ENCODE data around the gene ITPRID2.

ITPRID2 gene

DNA sequence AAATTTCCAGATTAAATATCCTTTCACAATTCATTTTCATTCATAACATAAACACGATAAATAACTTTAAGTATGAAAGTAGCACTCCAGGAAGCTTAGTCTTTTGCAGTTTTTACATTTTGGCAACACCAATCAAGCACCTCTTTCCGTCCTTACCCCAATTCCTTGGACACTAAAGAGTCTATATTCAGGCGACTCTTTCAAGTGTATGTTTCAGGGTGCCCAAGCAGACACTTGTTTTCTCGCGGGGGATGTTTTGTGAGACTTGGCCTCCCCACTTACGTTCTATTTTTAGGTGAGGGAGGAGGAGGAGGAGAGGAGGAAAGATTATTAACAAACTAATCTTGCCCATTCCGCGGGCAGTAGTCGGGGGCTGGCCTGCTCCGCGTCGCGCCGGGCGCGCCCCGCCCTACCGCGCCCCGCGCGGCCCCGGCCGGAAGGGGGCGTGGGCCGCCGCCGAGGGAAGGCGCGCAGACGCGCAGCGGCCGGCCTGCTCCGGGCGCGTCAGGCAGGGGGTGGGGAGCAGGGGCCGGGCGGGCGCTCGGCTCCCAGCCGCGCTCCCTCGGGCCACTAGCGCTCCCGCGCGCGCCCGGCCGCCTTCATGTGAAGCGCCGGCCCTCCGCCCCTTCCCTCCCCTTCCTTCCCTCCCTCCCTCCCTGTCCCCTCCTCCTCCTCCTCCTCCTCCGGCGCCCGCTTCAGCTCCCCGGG is at the start of gene ITPRID2:
Gene ITPRID2 (plus strand): TSS at position 473 of the 708 bp plus-strand sequence. CDS start 337 bp downstream, outside the sequence.
- Histone ChIP-seq H3K9me3 (ENCODE audit: control insufficient read depth, insufficient read depth, low read length) (no peaks in the 10 kb centered on the region), H3K27me3 (ENCODE audit: control insufficient read depth, insufficient read depth, low read length) (peaks cover 25% of the 10 kb centered on the region), H3K4me3 (ENCODE audit: low read depth, low read length) (peak within 1 kb of the TSS; percentile 90), H3K9ac (ENCODE audit: low read depth, low read length) (peak within 1 kb of the TSS; percentile 74), H3K36me3 (ENCODE audit: control insufficient read depth, insufficient read depth, low read length) (no peaks in the 10 kb centered on the region), H3K4me1 (ENCODE audit: control insufficient read depth, insufficient read depth, low read length) (no peaks in the 10 kb centered on the region)

DNA sequence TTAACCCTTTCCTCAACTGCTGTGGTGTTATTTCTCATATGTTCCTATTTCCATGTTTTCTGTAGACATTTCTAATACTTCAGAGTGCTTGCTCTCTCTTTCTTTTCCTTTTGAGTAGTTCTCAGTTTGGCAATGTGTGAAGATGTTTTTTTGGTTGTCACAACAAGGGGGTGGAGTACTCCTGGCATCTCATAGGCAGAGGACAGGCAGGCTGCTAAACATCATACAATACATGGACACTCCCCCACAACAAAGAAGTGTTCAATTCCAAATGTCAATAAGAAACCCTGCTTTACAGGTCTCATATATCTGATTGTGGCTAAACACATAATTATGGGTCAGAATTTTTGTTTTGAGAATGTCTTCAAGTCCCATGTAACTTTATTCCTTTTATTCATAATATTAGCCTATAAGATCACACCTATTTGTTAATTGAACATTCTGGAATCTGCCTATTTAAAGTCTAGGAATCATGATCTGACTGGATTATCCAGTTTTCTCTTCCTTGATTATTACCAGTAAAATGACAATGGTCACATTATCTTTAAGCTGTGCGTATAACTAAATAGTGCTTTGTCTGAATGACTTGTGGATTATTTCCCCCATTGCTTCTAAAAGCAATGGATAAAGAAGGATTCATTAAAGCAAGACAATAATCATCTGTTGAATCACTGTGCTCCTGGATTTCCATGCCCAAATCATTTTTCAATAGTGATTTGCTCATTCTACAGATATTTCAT is 46.8 kb upstream of the ITPRID2 start:
- no peak overlapping the region for H3K9ac ChIP-seq (ENCODE audit: low read depth, low read length)
- no peaks in the 10 kb centered on the region for H3K9me3 ChIP-seq (ENCODE audit: control insufficient read depth, insufficient read depth, low read length)
- no peaks in the 10 kb centered on the region for H3K36me3 ChIP-seq (ENCODE audit: control insufficient read depth, insufficient read depth, low read length)
- no peak overlapping the region for H3K4me3 ChIP-seq (ENCODE audit: low read depth, low read length)
- H3K27me3 ChIP-seq (ENCODE audit: control insufficient read depth, insufficient read depth, low read length) = no peaks in the 10 kb centered on the region
- H3K4me1 ChIP-seq (ENCODE audit: control insufficient read depth, insufficient read depth, low read length) = no peaks in the 10 kb centered on the region

DNA sequence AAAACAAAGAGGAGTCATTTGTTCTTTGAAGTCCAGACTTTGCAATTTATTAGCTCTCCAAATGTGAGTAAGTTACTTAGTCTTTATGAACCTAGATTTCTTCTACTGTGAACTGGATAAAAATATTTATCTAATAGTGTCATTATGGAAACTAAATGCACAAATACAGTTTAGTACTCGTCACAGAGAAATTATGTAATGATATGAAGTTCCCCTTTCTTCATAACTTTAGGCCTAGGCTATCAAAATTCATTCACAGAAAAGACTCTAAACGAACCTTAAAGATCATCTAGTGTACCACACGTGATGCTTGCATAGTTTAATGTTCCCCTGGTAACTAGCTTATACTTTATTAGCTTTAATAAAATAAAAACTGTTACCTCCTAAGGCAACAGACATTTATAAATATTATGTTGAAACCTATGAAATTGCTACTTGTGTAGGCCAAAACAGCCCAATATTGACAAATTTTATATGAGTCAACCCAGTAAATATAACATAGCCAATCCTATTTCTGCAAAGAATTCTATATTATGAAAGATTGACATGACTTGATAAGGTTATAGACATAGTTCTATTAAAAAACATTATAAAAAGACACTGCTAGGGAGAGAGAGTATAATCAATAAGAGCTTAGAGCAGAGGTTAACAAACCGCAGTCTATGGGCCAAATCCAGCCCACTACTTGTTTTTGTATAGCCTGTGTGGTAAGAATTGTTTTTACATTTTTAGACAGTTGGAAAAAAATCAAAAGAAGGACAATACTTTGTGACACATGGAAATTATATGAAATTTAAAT is 44.9 kb upstream of the ITPRID2 start:
- Histone ChIP-seq H3K27me3 (ENCODE audit: control insufficient read depth, insufficient read depth, low read length) (no peaks in the 10 kb centered on the region), H3K4me3 (ENCODE audit: low read depth, low read length) (no peak overlapping the region), H3K9me3 (ENCODE audit: control insufficient read depth, insufficient read depth, low read length) (no peaks in the 10 kb centered on the region), H3K9ac (ENCODE audit: low read depth, low read length) (no peak overlapping the region), H3K36me3 (ENCODE audit: control insufficient read depth, insufficient read depth, low read length) (no peaks in the 10 kb centered on the region), H3K4me1 (ENCODE audit: control insufficient read depth, insufficient read depth, low read length) (no peaks in the 10 kb centered on the region)

DNA sequence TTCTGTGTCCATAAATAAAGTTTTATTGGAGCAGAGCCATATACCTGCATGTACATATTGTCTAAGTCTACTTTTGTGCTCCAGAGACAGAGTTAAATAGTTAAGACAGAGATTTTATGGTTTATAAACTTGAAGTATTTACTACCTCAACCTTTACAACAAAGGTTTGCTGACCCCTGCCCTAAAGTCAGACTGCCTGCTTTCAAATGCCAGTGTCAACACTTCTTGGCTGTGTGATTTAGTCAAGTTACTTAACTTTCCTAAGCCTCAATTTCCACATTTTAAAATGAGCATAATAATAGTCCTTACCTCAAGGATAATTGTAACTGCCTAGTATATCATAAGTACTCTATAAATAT is 44.4 kb upstream of the ITPRID2 start:
- Histone ChIP-seq H3K9me3 (ENCODE audit: control insufficient read depth, insufficient read depth, low read length) (no peaks in the 10 kb centered on the region), H3K4me3 (ENCODE audit: low read depth, low read length) (no peak overlapping the region), H3K27me3 (ENCODE audit: control insufficient read depth, insufficient read depth, low read length) (no peaks in the 10 kb centered on the region), H3K4me1 (ENCODE audit: control insufficient read depth, insufficient read depth, low read length) (no peaks in the 10 kb centered on the region), H3K9ac (ENCODE audit: low read depth, low read length) (no peak overlapping the region), H3K36me3 (ENCODE audit: control insufficient read depth, insufficient read depth, low read length) (no peaks in the 10 kb centered on the region)

DNA sequence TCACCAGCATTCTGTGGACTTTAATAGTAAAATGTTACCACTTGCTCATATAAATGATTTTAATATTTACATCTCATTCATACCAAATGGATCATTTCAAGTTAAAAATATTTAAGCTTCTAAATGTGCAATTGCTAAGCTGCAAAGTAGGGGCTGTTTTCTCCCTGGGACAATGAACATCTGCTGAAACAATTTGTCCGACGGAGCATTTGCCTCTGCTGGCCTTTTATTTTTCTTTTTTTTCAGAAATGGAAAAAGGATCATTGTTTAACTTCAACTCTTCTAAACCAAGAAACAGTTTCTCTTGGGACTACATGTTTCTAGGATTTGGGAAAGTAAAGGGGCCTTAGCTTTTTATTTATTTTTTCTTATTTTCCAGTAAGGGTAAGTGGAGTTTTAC is 43.8 kb upstream of the ITPRID2 start:
- Histone ChIP-seq H3K4me1 (ENCODE audit: control insufficient read depth, insufficient read depth, low read length) (no peaks in the 10 kb centered on the region), H3K4me3 (ENCODE audit: low read depth, low read length) (no peak overlapping the region), H3K9me3 (ENCODE audit: control insufficient read depth, insufficient read depth, low read length) (no peaks in the 10 kb centered on the region), H3K27me3 (ENCODE audit: control insufficient read depth, insufficient read depth, low read length) (no peaks in the 10 kb centered on the region), H3K9ac (ENCODE audit: low read depth, low read length) (no peak overlapping the region), H3K36me3 (ENCODE audit: control insufficient read depth, insufficient read depth, low read length) (no peaks in the 10 kb centered on the region)

DNA sequence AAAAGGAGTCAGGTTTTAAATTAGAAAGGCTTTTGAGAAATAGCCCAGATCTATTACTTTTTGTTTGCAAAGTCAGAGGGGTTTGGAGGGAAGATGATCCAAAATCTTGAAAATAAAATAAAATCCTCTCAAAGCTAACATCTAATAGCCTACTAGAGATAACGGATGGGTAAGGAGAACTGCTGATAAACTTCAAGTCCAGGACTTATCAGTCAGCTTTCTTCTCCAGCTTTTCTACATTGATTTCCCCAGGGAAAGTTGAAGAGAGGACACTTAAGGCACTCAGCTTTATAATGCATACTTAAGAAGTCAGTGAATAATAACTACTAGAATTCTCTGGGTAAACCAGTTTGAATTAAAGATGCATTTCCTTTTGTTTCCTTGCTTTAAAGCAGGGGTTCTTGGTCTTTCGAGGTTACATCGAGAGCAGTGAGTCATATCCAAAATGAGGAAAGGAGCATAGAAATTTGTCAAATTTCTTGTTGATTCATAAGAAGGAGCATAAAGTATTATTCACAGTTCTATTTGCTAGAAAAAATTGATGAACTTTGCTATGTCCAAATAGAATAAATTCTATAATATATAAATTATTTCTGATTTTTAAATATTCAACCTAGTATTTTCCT is 43.2 kb upstream of the ITPRID2 start:
- Histone ChIP-seq H3K4me1 (ENCODE audit: control insufficient read depth, insufficient read depth, low read length) (no peaks in the 10 kb centered on the region), H3K9me3 (ENCODE audit: control insufficient read depth, insufficient read depth, low read length) (no peaks in the 10 kb centered on the region), H3K36me3 (ENCODE audit: control insufficient read depth, insufficient read depth, low read length) (no peaks in the 10 kb centered on the region), H3K27me3 (ENCODE audit: control insufficient read depth, insufficient read depth, low read length) (no peaks in the 10 kb centered on the region), H3K9ac (ENCODE audit: low read depth, low read length) (no peak overlapping the region), H3K4me3 (ENCODE audit: low read depth, low read length) (no peak overlapping the region)

DNA sequence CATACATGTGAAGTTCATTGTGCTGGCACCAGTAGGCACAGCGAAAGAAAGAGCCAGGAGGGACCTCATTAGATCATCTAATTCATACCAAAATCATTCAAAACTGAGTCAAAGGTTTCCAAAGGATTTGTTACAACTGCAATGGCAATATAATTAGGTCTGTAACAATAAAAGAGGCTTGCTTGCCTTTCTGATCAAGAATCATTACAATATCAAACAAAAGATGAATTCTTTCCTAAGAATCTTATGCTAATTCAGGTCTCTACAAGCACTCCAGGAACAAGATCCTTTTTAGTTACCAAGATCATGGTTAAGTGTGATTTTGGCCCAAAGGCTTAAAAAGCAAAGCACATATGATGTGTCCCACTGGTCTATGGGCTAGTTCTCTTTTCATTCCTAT is 41.9 kb upstream of the ITPRID2 start:
- H3K4me3 ChIP-seq (ENCODE audit: low read depth, low read length) = no peak overlapping the region
- H3K4me1 ChIP-seq (ENCODE audit: control insufficient read depth, insufficient read depth, low read length) = no peaks in the 10 kb centered on the region
- no peaks in the 10 kb centered on the region for H3K27me3 ChIP-seq (ENCODE audit: control insufficient read depth, insufficient read depth, low read length)
- H3K9ac ChIP-seq (ENCODE audit: low read depth, low read length) = no peak overlapping the region
- H3K9me3 ChIP-seq (ENCODE audit: control insufficient read depth, insufficient read depth, low read length) = no peaks in the 10 kb centered on the region
- H3K36me3 ChIP-seq (ENCODE audit: control insufficient read depth, insufficient read depth, low read length) = no peaks in the 10 kb centered on the region

DNA sequence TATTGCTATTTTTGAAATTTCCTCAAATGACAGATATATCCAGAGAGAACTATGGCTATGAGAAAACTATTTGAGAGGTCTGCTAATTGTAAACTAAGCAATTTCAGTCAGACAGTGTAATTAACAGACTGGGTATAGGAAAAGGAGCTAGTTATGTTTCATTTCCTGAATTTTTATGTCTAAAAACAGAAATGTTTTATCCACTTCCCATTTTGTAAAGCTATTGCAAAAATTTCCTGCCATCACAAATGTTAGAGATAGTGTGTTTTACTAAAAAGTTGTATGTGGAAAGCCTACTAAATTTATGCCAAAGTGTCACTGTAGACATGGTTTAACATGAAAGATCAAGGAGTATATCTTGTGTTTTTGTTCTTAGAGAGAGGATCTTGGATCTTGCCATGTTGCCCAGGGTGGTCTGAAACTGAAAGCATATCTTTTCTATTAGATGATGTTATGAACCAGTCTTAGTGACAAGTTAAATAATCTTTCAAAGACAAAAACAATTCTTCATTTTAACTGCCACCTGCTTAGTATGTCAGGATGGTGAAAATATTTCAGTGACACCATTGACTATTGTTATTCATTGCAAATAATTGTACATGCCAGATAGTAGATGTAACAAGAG is 40.5 kb upstream of the ITPRID2 start:
- Histone ChIP-seq H3K36me3 (ENCODE audit: control insufficient read depth, insufficient read depth, low read length) (no peaks in the 10 kb centered on the region), H3K9me3 (ENCODE audit: control insufficient read depth, insufficient read depth, low read length) (no peaks in the 10 kb centered on the region), H3K9ac (ENCODE audit: low read depth, low read length) (no peak overlapping the region), H3K4me1 (ENCODE audit: control insufficient read depth, insufficient read depth, low read length) (no peaks in the 10 kb centered on the region), H3K4me3 (ENCODE audit: low read depth, low read length) (no peak overlapping the region), H3K27me3 (ENCODE audit: control insufficient read depth, insufficient read depth, low read length) (no peaks in the 10 kb centered on the region)

DNA sequence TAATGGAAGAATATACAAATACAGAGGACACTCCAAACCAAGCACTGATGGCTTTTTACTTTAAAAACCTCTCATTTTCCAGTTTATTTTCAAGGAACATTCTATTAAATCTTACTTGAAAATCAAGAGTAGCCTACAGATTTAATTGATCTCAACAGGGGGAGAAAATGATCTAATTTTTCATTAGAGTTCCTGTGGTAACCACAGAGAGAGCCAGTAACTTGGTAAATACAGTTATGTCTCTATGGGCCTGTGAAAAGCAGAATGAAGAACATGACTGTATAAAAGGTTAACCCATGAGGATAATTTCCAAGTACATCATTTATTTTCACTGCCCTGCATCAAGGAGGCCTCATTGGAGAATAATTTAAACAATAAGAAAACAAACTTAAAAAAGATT is 39.8 kb upstream of the ITPRID2 start:
- H3K36me3 ChIP-seq (ENCODE audit: control insufficient read depth, insufficient read depth, low read length) = no peaks in the 10 kb centered on the region
- no peak overlapping the region for H3K9ac ChIP-seq (ENCODE audit: low read depth, low read length)
- H3K4me3 ChIP-seq (ENCODE audit: low read depth, low read length) = no peak overlapping the region
- H3K27me3 ChIP-seq (ENCODE audit: control insufficient read depth, insufficient read depth, low read length) = no peaks in the 10 kb centered on the region
- no peaks in the 10 kb centered on the region for H3K9me3 ChIP-seq (ENCODE audit: control insufficient read depth, insufficient read depth, low read length)
- no peaks in the 10 kb centered on the region for H3K4me1 ChIP-seq (ENCODE audit: control insufficient read depth, insufficient read depth, low read length)

DNA sequence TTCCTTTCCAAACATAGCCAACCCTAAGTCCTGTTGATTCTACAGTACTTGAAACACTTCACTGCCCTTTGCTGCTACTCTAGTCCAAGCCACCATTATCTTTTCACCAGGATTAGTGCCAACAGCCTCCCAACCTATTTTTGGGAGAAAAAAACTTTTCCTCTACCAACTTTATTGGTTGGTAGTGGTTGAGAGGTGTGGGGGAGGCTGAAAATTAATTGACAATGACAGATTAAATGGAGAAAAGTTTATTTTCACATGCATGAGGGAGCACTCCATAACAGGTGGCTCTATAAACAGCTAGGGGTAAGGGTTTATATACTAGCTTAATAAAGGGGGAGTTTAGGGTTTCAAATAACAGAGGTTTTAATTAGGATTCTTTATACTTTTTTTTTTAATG is 37.8 kb upstream of the ITPRID2 start:
- Histone ChIP-seq H3K36me3 (ENCODE audit: control insufficient read depth, insufficient read depth, low read length) (no peaks in the 10 kb centered on the region), H3K9me3 (ENCODE audit: control insufficient read depth, insufficient read depth, low read length) (no peaks in the 10 kb centered on the region), H3K4me3 (ENCODE audit: low read depth, low read length) (no peak overlapping the region), H3K4me1 (ENCODE audit: control insufficient read depth, insufficient read depth, low read length) (no peaks in the 10 kb centered on the region), H3K9ac (ENCODE audit: low read depth, low read length) (no peak overlapping the region), H3K27me3 (ENCODE audit: control insufficient read depth, insufficient read depth, low read length) (no peaks in the 10 kb centered on the region)

DNA sequence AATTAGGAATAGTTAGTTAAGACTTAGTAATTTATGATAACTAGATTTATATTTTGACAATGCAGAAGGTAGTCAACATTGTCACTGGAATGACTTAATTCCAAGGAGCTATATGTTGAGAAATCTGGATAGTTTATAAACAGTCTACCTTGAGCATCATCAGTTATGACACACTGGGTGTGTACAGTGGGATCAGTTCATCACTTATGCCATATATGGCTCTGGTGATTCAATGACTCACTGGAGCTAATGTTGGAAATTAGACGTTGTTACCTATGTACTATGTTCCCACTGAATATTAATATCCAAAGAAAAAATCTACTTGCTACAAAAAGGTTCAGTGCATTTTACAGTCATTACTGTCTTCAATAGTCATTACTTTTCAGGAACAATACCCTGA is 34.0 kb upstream of the ITPRID2 start:
- Histone ChIP-seq H3K9ac (ENCODE audit: low read depth, low read length) (no peak overlapping the region), H3K4me1 (ENCODE audit: control insufficient read depth, insufficient read depth, low read length) (no peaks in the 10 kb centered on the region), H3K4me3 (ENCODE audit: low read depth, low read length) (no peak overlapping the region), H3K36me3 (ENCODE audit: control insufficient read depth, insufficient read depth, low read length) (no peaks in the 10 kb centered on the region), H3K27me3 (ENCODE audit: control insufficient read depth, insufficient read depth, low read length) (no peaks in the 10 kb centered on the region), H3K9me3 (ENCODE audit: control insufficient read depth, insufficient read depth, low read length) (no peaks in the 10 kb centered on the region)

All from iPS-15b (cell line).